ENCODE results near the gene ATP11B.

ATP11B gene

DNA sequence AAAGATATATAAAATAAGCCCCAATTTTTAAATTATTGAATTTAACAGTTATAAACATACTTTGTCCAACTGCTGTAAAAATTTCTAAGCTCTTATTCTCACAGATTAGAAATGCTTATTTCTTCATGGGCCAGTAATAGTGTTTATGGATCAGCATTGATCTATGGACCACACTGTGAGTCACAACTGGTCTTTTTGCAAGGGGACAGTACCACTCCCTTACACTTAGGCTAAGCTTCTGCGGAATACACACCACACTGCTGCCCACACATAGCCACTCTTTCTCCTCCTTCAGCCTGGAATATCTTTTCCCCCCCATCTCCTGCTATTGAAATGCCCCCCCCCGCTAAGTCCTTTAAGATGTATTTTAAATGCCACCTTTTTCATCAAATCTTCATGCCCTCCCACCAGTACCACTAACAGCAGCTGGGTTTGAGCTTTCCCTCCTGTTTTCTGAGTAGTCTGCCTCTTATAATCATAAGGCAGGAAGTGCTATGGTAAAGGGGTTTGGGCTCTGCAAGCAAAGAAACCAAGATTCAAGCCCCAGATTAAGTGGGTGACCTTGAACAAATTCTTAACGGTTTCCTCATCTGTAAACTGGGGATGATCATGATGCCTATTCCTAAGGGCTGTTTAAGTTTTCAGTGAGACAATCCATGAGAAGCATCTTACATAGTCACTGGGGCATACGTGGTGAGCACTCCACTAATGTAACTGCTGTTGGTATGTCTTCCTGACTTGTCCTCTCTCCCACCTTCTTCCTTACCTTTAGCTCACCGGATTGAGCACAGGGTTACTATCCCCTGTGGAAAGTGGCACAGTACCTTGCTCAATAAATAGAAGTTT, 117.9 kb downstream of the ATP11B start:
- no peak for DNase-seq (ENCODE audit: low spot score)

- DNase-seq (ENCODE audit: low spot score) = no peak
Measured at GRCh38 chr3:182911782-182912111, 118.4 kb downstream of the ATP11B start.

GRCh38 chr3:182912474-182912873, 119.2 kb downstream of the ATP11B start:
- DNase-seq (ENCODE audit: low spot score) = no peak

GRCh38 chr3:182913889-182914288, 120.6 kb downstream of the ATP11B start:
- DNase-seq (ENCODE audit: low spot score) = no peak

GRCh38 chr3:182914341-182914740, 121.0 kb downstream of the ATP11B start:
- no peak for DNase-seq (ENCODE audit: low spot score)

- DNase-seq (ENCODE audit: low spot score) = no peak
Measured at GRCh38 chr3:182917134-182917533, 123.8 kb downstream of the ATP11B start.

- no peak for DNase-seq (ENCODE audit: low spot score)
Measured at GRCh38 chr3:182919866-182920357, 126.6 kb downstream of the ATP11B start.

DNA sequence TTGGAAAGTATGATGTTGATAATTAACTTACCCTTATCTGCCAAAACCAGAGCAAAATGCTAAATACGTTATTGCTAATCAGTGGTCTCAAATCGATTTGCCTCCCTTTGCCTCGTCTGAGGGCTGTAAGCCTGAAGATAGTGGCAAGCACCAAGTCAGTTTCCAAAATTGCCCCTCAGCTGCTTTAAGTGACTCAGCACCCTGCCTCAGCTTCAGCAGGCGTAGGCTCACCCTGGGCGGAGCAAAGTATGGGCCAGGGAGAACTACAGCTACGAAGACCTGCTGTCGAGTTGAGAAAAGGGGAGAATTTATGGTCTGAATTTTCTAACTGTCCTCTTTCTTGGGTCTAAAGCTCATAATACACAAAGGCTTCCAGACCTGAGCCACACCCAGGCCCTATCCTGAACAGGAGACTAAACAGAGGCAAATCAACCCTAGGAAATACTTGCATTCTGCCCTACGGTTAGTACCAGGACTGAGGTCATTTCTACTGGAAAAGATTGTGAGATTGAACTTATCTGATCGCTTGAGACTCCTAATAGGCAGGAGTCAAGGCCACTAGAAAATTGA, 127.3 kb downstream of the ATP11B start:
- peak; percentile 5 for DNase-seq (ENCODE audit: low spot score)

- no peak for DNase-seq (ENCODE audit: low spot score)
Measured at GRCh38 chr3:182921665-182922355, 128.5 kb downstream of the ATP11B start.

DNA sequence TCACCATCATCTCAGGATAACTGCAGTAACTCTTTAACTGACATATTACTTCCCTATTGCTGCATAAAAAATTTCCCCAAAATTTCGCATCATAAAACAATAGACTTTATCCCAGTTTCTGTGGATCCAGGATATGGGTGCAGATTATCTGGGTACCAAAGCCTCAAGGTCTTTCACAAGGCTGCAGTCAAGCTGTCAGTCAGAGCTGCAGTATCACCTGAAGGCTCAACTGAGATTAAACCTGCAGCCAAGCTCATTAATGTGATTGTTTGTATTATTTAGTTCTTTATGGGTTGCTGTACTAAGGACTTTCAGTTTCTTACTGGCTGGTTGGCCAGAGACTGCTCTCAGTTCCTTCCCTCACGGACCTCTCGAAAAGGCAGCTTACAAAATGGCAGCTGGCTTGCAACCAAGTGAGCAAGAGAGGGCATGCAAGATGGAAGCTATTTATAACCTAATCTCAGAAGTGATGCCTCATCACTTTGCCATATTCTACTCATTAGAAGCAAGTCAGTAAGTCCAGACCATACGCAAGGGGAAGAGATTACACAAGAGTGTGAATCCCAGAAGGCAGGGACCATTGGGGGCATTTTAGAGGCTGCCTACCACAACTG, 132.1 kb downstream of the ATP11B start:
- DNase-seq (ENCODE audit: low spot score) = no peak

DNA sequence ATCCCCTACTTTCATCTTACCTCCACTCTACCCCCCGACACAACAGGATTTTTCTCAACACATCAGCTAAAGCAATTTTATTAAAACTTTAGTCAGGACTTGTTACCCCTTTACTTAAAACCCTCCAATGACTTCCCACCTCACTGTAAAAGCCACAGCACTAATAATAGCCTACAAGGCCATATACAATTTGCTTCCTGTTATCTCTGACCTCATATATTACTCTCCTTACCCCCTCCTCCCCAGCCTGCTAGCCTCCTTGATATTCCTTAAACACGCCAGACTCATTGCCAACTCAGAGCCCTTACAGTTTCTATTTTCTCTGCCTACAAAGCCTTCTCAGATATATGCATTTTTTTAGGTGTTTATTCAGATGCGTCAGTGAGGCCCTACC, 132.6 kb downstream of the ATP11B start:
- DNase-seq (ENCODE audit: low spot score) = no peak

DNA sequence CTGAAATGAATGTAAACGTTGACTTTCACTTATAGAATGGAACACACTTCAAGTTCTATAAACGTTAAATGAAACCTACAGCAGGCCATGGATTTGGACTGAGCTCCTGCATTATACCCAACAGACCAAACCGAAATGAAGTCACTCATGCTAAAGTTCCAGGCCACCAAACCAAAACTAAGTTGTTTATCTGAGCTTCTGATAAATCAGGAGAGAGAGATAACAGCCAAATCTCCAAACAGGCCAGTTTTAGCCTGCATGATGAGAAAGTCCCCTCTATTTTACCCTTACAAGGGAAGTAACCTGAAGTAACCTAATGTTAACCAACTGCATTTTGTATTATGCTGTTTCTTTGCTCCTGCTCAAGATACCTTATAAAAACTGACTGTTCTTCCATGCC, 142.5 kb downstream of the ATP11B start:
- no peak for DNase-seq (ENCODE audit: low spot score)

- DNase-seq (ENCODE audit: low spot score) = no peak
Measured at GRCh38 chr3:182936239-182936917, 143.1 kb downstream of the ATP11B start.

DNA sequence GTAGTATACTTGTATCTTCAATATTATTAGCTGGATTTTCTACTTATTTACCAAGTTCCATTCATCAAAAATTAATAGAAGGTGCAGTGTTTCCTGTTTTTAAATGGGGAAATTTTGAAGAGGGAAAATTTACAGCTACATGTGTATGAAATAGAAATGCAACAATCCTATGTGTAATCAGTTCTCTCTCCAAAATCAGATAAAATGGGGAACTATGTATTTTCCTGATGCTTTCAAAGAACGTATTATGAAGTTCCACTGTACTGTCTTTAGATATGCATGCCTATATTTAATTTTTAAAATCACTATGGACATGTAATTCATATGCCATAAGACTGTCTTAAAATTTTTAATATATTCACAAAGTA, 143.6 kb downstream of the ATP11B start:
- DNase-seq (ENCODE audit: low spot score) = no peak

- DNase-seq (ENCODE audit: low spot score) = no peak
Measured at GRCh38 chr3:182937293-182938051, 144.2 kb downstream of the ATP11B start.

GRCh38 chr3:182940266-182940808, 147.0 kb downstream of the ATP11B start:
- no peak for DNase-seq (ENCODE audit: low spot score)

- DNase-seq (ENCODE audit: low spot score) = no peak
Measured at GRCh38 chr3:182941719-182942118, 148.4 kb downstream of the ATP11B start.

- peak; percentile 53 for DNase-seq (ENCODE audit: low spot score)
Measured at GRCh38 chr3:182947888-182948287, 154.6 kb downstream of the ATP11B start.

GRCh38 chr3:182948305-182948704, 155.0 kb downstream of the ATP11B start:
- no peak for DNase-seq (ENCODE audit: low spot score)

GRCh38 chr3:182949688-182950087, 156.4 kb downstream of the ATP11B start:
- no peak for DNase-seq (ENCODE audit: low spot score)
